Muscle of back (tissue), 11 donors: ENCODE data around the gene EID1. TPM values are rescaled to one million over a fixed set of nuclear protein-coding genes. Genes with fewer than 3 reads are reported as not detected.
"Not testable (repeated sequence)": the region's sequence is repeated elsewhere in the genome, so short reads cannot be mapped to it uniquely, and the experiment has no call there.

ENCODE experiments used
- DNase-seq, 3 donors: peaks; one replicate each; pipeline versions ENCODE4 v3.0.0 to v3.0.0-alpha.2; 2013
- polyA plus RNA-seq, 10 donors: library from polyadenylated mRNA; unstranded; fragments of 120-200 nt; gene quantifications; one replicate each; pipeline ENCODE4 v1.2.1, GENCODE V29; 2013; ENCODE audit not compliant: insufficient read length in 10 of 10

Gene EID1
- polyA plus RNA-seq, 10 donors = 204 to 365 (median 233) TPM

DNA sequence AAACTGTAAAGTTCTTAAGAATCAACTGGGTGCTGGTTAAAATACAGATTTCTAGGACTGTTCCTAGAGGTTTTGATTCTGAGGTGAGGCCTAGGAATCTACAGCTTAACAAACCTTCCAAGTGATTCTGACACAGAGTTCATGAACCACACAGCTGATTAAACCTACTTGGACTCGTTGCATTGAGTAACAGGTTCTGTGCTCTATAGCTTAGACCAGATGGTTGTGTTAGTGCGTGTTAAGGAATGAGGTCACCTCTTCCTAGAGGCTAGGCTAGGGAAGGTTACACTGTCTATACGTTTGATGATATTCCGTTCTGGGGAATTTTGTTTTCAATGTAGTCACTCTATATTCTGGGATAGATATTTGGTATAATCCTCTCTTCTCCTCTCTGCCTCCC, 21.9 kb downstream of the EID1 start:
- DNase-seq = no peak

DNA sequence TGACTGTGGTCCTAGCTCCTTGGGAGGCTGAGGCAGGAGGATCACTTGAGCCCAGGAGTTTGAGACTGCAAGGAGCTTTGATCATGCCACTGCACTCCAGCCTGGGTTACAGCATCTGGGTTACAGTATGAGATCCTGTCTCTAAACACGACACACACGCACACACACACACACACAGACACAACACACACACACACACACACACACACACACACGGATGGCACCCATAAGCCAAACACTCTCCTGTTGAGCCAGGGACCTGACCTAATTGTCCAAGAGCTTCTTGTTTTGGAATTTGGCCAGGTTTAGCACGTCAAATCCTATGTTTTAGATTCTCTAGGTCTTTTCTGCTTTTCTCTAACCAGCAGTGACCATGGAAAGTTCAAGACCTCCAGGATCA, 26.8 kb downstream of the EID1 start:
- no peak for DNase-seq

DNA sequence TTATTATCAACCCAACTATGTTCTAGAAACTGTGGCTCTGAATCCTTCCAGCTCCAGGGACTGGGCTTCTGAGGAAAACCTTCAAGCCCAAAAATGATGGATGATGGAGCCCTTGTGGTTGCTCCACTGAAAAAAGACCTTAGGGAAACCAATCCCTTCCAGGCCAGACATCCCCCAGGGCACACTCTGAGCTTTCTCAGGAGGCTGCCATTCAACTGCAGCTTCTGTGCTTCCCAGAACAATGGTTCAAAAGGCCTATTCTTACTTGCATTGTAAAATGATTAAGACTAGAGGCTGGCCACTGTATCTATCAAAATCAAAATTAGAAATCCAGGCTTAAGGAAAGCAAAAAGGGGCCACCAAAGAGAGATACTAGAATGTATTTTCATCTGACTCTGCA, 27.3 kb downstream of the EID1 start:
- no peak for DNase-seq

DNA sequence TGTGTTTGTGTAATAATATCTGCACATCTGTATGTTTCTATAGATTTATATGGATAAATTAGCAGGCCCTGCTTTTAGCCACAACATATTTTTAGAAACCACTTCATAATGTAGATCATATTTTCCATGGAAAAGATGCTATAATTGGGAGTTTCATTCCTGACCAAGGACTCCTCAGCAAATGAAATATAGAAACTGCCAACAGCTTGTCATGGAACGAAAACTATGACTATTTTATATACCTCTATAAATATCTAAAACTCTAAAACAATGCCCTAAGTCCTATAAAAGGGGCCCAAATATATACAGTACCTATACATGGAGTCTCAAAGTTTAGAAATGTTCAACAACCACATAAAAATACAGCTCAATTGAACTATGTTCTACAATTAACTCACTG, 27.9 kb downstream of the EID1 start:
- DNase-seq = peak in 2 of 3 donors; percentile 22 to 34

DNA sequence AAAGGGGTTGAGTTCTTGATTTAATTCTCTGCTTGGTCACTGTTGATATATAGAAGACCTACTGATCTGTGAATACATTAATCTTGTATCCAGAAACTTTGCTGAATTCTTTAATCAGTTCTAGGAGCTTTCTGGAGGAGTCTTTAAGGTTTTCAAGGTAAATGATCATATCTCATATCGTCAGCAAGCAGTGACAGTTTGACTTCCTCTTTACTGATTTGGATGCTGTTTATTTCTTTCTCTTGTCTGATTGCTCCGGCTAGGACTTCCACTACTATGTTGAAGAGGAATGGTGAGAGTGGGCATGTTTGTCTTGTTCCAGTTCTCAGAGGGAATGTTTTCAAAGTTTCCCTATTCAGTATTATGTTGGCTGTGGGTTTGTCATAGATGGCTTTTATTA, 31.4 kb downstream of the EID1 start:
- DNase-seq = not testable (repeated sequence)

DNA sequence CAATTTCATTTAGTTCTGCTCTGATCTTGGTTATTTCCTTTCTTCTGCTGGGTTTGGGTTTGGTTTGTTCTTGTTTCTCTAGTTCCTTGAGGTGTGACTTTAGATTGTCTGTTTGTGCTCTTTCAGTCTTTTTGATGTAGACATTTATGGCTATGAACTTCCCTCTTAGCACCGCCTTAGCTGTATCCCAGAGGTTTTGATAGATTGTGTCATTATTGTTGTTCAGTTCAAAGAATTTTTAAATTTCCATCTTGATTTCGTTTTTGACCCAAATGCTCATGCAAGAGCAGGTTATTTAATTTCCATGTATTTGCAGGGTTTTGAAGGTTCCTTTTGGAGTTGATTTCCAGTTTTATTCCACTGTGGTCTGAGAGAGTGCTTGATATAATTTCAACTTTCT, 32.6 kb downstream of the EID1 start:
- DNase-seq = not testable (repeated sequence)

DNA sequence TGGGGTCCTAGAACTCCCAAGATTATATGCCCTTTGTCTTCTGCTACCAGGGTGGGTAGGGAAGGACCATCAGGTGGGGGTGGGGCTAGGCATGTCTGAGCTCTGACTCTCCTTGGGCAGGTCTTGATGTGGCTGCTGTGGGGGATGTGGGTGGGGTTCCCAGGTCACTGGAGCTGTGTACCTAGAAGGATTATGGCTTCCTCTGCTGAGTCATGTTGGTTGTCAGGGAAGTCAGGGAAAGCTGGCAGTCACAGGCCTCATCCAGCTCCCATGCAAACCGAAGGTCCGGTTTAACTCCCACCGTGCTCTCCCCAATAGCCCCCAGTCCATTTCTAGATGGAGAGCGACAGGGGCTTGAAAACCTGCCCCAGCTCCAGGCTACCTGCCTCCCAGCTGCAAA, 35.2 kb downstream of the EID1 start:
- no peak for DNase-seq

DNA sequence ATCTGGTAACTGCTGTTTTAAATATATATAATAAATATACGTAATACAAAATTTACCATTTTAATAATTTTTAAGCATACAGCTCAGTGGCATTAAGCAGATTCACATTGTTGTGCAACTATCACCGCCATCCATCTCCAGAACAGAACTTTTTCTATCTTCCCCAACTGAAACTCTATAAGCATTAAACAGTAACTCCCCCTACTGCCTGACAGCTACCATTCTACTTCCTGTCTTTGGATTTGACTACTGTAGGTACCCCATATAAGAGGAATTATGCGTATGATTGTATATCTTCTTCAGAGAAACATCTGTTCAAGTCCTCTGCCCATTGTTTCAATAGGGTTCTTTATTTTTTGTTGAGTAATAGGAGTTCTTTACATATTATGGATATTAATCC, 36.8 kb downstream of the EID1 start:
- DNase-seq = no peak

DNA sequence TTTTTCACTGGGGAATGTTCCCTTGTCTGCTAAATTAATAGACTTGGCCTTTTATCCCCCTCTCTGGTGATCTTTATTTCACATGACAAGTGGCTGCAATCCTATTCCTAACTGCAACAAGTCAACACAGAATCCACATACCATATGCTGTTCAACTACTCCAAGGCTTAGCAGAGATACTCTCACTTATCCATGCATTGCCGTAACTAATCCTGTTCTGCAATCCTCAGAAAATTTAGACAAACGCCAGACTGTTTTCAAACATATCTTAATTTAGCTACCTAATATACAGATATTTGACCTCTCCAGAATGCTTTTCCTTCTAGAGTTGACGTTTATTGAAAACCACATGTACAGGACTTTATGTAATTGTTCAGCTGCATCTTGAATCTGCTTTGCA, 37.9 kb downstream of the EID1 start:
- no peak for DNase-seq

DNA sequence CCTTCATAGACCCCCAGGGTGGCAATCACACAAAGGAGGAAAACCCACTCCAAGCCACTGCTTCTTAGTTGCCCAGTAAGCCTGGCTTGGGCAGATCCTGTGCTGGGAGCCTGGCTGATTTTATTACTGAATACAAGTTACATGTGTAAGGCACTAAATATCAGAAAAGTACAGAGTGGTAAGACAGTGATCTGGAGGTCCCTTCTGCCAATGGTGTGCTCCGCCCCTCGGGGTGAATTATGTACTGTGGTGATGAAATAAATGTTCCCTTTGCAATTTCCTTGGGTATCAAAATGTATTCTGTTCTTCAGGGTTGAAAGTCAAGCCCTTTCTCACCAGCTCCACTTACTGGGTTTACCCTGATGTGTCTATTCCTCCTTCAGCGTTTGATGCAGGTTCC, 38.8 kb downstream of the EID1 start:
- DNase-seq = no peak

DNA sequence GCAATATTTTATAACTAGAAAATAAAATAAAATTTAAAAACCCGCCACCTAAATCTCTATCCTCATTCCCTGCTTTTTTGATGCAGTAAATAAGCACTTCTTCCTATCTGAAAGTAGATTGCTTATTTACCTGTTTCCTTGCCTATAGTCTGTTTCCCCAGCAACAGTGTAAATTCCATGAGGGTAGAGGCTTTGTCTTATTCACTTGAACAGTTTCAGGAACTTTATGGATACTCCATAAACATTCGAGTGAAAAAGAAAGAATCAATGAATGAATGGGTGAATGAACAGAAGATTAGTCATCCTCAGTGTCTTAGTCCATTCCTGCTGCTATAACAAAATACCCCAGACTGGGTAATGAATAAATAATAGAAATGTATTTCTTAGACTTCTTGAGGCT, 44.1 kb downstream of the EID1 start:
- DNase-seq = no peak

DNA sequence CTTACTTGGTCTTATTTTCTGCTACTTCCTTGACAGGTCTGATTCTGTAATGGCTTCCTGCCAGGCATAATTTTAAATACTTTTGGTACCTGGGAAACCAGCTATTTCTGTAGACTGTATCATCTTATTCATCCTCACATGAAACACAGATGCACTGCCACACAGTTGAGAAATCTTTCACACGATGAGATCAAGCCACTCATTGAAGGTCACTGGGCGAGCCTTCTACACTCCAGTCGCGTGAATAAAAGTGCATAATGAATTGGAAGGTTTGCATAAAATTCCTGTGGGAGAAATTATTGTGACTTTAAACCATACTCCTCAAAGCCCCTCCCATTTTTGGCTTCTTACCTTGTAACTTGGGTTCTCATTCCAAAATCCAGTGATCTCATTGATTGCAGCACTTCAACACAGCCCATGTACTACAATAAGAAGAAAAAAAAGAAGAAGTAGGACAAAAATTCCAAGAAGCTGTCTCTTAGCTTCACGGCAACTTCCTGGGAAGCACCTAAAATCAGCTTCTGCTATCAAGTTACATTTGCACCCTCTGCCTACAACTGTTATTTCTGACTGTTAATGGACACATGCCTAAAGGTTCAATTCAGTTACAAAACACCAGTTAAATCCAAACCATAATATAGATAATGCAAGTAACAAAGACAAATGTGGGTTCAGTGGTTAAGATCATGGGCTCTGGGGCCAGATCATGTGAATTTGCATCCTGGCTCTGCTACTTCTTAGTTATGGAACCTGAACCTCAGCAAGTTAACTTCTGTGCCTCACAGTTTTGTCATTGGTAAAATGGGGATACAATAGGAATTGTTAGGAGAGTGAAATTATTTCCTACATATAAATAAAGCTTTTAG, 46.8 kb downstream of the EID1 start:
- no peak for DNase-seq

DNA sequence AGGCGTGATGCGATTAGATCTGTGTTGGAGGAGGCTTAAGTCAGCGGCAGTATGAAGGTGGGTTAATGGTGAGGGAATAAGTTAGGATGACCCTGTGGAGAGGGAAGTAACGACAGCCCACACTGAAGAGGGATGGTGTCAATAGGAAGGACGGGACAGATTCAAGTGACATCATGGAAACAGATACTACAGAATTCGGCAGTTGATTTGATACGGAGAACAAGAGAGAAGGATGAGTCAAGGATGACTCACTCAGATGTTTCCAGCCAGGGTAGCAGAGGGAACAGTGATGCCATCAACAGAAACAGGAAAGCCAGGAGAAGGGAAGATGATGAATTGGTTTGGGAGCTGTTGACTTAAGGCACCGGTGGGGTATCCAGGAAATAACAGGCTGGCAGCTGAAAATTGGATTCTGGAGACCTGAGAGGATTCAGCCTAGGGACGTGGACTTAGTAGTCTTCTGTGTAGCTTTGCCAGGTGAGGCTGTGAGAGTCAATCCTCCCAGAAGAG, 47.8 kb downstream of the EID1 start:
- DNase-seq = peak in 1 of 3 donors; percentile 81

DNA sequence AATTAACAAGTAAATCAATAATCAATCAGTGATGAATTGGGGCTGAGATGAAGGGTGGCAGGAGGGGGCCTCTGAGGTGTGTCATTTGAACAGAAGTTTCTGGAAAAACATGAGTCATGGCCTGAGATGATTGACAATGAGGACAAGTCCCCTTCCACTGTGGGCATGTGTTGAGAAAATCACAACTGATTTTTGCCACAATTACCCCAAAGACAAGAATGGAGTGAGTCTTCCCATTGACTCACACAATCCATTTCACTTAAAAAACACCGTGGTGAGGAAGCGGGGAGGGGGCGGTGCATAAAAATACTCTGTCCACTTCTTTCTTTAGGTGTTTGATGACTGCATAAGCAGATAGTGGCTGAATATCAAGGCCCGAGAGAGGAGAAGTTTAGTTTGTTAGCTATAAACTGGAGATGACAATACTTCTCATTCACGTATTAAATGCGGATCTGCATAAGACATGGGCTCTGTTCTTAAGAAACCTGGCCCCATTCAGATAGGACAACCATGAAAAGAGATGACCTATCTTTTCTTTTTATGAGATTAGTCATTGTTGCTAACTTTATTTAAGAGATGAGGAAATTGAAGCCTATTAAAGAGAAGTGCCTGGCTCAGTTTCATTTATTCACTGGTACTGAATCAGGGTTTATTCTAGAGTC, 51.1 kb downstream of the EID1 start:
- no peak for DNase-seq

DNA sequence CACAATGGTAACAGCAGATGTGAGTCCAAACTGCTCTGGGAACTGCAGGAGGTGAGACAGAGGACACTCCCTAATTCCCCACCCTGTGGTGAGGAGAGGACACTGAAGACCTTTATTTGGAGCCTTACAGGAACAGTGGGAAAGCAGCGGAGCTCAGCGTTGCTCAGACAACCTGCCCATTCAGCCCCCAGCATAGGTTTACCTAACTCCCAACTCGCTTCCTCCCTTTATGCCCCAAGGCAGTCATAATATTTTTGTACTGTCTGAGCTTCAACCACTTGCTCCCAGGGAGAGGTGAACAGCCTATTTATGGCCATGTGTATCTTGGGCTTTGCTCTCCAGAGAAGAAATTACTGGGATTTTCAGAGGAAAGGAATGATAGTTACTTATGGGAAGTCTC, 51.7 kb downstream of the EID1 start:
- no peak for DNase-seq

Other genes with a start within 250 kb of the EID1 start
- 100 to 1,000 TPM; 213 to 405 (median 259) TPM for gene FBN1, start 232.4 kb upstream of the EID1 start, polyA plus RNA-seq
- gene CEP152, start 67.1 kb upstream of the EID1 start, polyA plus RNA-seq = 1 to 10 TPM; 1.7 to 5.9 (median 4.0) TPM
- 1 to 10 TPM; 1.1 to 3.2 (median 2.0) TPM for gene SHC4, start 85.8 kb downstream of the EID1 start, polyA plus RNA-seq
- gene SECISBP2L, start 168.3 kb downstream of the EID1 start, polyA plus RNA-seq = 10 to 100 TPM; 22.0 to 37.7 (median 29.4) TPM